ENCODE data around the gene GMDS.
A peak's percentile ranks its signal among the peaks of the same experiment; 100 is the strongest.

GMDS gene

DNA sequence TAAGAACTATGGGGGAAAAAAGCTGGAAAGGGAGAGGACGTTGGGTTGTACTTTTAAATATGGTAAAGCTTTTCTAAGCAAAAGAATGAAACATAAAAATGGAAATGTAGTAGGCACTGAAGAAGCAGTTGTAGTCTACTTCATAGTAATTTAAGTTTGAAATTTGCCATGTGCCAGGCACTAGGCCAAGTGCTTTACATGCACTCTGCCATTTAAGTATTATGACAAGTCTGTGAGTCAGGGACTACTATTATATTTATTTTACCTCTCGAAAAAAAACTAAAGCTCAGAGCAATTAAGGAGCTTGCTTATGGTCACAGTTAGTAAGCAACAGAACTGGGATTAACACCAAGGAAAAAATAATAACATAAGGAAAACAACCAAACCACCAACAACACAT, 257.8 kb downstream of the GMDS start:
- DNase-seq (ENCODE audit: low read depth) = no peak

DNA sequence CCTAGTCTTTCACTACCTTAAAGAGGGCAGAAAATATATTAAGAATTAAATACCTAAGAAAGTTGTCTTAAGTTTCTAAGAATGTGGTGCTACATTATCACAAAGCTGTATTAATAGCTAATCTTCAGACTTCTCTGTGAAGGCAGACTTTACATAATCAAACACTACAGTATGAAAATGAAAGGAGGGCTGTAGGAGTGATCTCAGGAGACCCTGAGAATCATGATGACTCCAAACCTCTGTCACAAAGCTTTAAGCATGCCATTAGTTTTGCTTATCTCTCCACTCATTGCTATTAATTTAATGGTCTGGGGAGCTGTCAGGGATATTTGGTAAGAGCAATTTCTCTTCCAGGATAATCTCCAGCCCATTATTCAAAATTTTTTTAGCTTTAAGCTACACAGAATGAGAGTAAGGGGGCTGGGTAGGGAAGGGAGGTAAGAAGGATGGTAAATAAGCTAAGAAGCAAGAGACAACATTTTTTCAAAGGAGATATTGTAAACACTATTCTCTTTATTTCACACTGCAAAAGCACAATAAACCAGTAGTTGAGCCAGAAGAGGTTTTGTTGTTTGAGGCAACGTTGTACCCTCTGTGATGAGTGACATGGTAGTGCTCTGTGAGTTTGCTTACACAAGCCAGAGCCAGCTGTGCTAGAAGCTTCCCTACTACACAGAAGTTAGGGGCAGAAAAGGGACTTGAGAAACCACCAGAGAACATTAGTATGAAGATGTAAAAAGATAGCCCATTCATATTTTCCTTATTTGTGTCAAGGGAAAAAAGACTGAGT, 258.8 kb downstream of the GMDS start:
- no peak for DNase-seq (ENCODE audit: low read depth)

DNA sequence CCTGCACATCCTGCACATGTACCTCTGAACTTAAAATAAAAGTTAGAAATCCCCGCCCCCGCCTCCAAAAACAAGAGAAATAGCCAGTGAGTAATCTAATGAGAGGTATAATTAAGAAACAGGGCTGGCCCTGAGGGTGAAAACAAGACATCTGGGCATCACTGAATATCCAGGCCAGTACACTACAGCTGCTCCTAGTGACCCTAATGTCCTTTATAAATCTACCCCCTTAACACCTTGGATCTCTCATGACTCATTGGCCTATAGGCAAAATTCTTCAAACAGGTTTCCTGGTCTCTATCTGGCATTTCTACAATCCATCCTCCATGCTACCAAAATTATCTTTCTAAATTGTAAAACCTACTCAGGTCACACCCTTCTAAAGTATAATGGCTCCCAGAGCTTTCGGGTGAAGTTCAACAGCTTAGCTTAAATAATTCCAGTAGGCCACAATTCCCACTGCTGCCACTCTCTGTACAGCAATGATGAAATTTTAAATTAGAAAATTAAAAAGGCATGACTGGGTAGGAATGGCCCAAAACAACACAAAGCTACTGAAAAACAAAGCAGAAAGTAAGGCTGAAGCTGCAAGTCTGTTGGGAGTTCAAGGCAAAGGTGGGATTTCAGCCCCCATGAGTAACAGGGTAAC, 260.9 kb downstream of the GMDS start:
- no peak for DNase-seq (ENCODE audit: low read depth)

GRCh38 chr6:1983850-1984249, 261.6 kb downstream of the GMDS start:
- no peak for DNase-seq (ENCODE audit: low read depth)

- DNase-seq (ENCODE audit: low read depth) = no peak
Observed at GRCh38 chr6:1972962-1973361, 272.4 kb downstream of the GMDS start.

DNA sequence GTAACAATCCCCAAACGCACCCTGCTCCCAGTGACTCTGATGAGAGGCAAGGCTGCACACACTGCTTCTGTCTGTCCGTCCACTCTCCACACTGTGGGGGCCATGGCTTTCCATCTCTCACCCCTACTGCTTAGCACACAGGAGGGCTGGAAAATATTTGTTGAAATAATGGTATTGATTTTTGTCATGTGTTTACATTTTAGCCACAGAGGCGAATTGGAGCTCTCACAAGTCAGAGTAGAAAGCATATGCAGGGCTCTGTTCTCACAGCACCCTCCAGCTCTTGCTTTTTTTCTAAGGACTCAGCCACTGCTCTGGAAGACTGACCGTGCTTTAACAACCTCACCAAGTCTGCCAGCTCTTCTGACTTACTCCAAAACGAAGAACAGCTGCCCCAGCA, 273.8 kb downstream of the GMDS start:
- DNase-seq (ENCODE audit: low read depth) = no peak

GRCh38 chr6:1970151-1970561, 275.2 kb downstream of the GMDS start:
- DNase-seq (ENCODE audit: low read depth) = no peak

DNA sequence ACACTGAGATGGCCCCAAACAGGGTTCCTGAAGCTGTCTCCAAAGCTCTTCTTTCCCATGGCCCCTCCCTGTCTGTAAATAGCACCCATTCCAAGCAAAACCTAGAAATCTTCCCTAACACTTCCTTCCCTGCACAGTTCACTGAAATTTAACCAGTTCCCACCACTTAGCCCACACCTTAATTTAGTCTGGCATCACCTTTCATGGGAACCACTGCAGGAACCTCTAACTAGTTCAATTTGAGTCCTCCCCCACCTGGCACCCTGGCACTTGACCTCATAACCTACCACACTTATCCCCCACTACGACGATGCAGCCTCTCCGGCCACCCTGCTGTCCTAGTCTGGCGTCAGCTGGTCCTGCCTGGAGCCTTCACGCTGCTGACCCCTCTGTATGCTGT, 278.7 kb downstream of the GMDS start:
- no peak for DNase-seq (ENCODE audit: low read depth)

- no peak for DNase-seq (ENCODE audit: low read depth)
Observed at GRCh38 chr6:1965596-1966224, 279.7 kb downstream of the GMDS start.

DNA sequence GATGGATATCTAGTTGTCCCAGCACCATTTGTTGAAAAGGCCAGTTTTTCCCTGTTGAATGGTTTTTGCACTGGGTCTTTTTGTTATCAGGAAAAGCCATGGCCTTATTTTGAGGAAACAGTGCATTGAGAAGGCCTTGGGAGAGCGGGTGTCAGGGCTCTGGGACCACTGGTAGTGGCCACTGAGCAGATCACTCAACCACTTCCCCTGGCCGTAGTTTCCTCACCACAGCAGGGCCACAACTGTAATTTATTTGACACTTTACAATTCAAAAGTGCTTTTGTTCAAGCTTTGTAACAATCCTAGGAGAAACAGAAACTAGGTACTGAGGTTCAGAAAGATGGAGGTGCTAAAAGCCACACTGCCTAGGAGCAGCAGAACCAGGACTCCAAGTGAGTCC, 281.8 kb downstream of the GMDS start:
- no peak for DNase-seq (ENCODE audit: low read depth)

DNA sequence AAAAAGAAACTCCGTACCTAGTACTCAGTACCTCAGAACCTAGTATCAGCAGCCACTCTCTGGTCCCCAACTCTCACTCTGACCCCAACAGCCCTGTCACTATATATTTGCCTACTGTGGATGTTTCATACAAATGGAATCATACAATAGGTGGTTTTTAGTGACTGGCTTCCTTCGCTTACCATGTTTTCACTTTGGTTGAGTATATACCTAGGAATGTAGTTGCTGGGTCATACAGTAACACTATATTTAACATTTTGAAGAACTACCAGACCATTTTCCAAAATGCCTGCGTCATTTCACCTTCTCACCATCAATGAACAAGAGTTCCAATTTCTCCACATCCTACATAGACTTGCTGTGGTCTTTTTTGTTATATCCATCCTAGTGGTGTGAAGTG, 283.2 kb downstream of the GMDS start:
- no peak for DNase-seq (ENCODE audit: low read depth)

- DNase-seq (ENCODE audit: low read depth) = no peak
Observed at GRCh38 chr6:1960486-1961142, 284.8 kb downstream of the GMDS start.

GRCh38 chr6:1958257-1958656, 287.1 kb downstream of the GMDS start:
- DNase-seq (ENCODE audit: low read depth) = no peak

GRCh38 chr6:1957746-1958145, 287.7 kb downstream of the GMDS start:
- DNase-seq (ENCODE audit: low read depth) = no peak

GRCh38 chr6:1952740-1953360, 292.6 kb downstream of the GMDS start:
- peak; percentile 59 for DNase-seq (ENCODE audit: low read depth)

GRCh38 chr6:1950631-1951030, 294.8 kb downstream of the GMDS start:
- no peak for DNase-seq (ENCODE audit: low read depth)

DNA sequence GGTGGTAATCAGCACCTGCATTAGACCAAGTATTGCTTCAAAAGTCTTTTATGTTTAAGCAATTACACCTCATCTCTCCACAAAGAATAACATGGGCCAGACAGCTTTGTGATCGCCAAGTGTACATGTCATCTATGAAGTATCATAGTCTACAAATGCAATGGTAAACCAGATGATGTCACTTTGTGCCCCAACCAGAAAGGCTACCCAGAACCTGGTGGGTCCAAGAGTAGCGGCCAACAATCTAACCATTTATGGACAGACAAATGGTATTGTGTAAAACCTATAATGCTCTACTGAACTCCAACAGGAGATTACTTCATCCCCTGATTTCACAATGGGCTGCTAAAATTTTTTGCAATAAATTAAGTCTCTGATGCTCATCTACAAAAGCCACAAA, 295.9 kb downstream of the GMDS start:
- DNase-seq (ENCODE audit: low read depth) = no peak

DNA sequence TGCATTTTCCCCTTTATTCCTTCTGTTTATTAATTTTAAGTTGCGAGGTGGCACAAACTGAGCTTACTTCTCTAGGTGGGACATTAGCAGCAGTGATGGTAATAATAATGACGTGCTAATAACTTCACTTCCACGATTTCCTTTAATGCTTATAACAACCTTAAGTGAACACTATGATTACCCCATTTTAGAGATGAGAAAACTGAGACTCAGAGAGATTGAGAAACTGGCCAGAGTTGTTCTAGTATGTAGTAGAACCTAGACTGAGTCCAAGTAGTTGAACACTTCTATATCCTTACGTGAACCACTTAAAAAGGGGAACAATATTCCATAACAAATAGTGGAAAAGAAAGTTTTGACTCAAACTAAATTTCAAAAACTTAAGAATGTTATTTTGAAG, 297.5 kb downstream of the GMDS start:
- no peak for DNase-seq (ENCODE audit: low read depth)

DNA sequence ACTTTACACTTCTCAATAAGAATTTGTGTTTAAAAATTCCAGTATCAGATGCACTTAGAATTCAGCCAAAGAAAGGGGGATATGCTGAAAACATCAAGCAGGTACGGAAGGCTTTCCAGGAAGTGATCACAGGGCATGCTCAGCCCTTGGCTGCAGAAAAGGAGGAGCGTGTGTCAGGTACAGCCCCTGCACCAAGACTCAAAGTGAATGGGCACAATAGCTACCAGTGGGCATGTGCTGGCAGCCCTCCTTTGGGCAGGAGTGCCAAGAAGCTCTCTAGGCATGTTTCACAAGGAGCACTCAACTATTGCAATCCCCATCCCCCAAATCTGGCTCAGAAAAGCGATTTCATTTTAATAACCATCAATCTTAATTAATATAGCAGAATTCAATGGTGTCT, 298.8 kb downstream of the GMDS start:
- DNase-seq (ENCODE audit: low read depth) = no peak

DNA sequence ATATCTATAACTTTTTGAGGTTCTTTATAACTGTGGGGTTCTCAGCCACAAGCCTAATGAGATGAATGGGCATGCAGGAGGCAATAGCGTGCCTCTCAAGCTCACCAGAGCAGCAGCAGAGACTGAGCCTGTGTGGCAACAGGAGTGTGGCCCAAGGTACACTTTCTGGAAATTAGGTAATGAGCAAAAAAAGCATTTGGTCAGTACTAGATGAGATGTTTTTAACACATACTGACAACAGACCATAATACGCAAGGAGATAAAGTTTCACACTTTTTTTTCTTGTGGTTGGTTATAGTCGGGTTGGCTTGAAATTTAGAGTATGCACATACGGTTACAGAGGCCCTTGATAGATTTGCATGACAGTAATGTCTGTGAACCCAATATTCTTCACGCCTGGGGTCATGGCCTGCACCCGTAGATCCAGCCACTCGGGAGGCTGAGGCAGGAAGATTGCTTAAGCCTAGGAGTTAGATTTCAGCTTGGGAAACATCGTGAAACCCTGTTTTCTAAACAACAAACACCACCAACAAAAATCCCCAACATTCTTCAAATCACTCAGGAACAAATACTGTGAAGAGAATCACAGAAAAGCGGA, 300.1 kb downstream of the GMDS start:
- DNase-seq (ENCODE audit: low read depth) = no peak

DNA sequence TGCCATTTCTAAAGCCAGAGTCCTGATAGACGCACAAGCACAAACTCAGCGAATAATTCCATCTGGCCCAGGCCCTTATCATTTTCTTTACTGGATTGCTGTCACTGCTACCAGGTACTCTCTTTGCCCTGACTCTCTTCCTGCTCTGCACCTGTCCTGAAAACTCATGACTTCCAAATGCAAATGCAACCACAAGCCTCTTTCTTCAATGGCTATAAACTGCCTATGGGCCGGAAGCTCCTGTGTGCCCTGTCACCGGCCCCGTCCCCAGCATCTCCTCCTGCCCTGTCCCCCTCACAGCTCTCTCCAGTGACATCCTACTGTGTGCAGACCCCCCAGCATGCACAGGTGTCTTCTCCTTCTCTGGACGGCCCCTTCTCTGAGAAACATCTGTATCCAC, 302.6 kb downstream of the GMDS start:
- no peak for DNase-seq (ENCODE audit: low read depth)

DNA sequence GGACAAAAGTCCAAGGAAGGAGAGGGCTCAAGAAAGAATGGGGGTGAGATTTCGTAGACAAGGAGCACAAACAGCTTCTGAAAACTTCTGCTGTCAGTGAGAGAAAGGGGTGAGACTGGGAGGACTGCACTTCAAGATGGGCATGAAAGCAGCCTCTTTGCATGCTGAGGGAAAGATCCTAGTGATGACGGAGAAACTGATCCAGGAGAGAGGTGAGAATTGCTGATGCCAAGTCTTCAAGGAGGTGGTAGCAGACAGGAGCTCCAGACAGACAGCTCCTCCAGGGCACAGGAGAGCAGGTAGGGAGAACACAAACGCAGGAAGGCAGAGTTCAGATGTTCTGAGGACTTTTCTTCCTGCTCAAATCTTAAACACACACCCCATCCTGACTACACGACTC, 303.9 kb downstream of the GMDS start:
- no peak for DNase-seq (ENCODE audit: low read depth)
